Measurements from ENCODE around the gene FBN1. TPM values are rescaled to one million over a fixed set of nuclear protein-coding genes. Genes with fewer than 3 reads are reported as not detected.

The FBN1 gene
- total and polyA plus RNA-seq, 7 donors: 1.2 to 173 (median 57.0) TPM

DNA sequence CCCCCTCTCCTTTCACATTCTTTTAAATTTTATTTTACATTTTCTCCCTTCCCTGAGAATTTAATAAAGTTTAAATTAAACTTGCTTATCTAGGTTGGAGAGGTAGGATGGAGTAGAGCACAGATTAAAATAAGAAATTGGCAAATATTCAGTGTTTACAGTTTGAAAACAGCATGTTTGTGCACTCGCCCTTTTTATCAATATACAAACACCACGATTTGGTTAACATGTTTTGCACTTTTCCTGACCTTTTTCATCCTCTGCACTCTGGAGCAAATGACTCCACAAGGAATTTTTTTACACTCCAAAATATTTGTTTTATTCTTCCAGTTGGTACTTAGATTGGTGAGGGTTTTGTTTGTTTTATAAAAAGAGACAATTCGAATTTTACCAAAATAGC is 227.2 kb downstream of the FBN1 start:
- WGBS, 2 donors: 36 to 60% methylated on average over 3 of the region's 3 CpGs
- no peaks in the 10 kb centered on the region for H3K9me3 ChIP-seq
- no peaks in the 10 kb centered on the region for H3K4me1 ChIP-seq
- DNase-seq: no peak
- H3K36me3 ChIP-seq: peaks cover 0 to 36% (median 0%) of the 10 kb centered on the region in 4 donors
- TF ChIP-seq, protein P1, sequence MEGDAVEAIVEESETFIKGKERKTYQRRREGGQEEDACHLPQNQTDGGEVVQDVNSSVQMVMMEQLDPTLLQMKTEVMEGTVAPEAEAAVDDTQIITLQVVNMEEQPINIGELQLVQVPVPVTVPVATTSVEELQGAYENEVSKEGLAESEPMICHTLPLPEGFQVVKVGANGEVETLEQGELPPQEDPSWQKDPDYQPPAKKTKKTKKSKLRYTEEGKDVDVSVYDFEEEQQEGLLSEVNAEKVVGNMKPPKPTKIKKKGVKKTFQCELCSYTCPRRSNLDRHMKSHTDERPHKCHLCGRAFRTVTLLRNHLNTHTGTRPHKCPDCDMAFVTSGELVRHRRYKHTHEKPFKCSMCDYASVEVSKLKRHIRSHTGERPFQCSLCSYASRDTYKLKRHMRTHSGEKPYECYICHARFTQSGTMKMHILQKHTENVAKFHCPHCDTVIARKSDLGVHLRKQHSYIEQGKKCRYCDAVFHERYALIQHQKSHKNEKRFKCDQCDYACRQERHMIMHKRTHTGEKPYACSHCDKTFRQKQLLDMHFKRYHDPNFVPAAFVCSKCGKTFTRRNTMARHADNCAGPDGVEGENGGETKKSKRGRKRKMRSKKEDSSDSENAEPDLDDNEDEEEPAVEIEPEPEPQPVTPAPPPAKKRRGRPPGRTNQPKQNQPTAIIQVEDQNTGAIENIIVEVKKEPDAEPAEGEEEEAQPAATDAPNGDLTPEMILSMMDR (IDR thresholded peaks at IDR 0.05): no peak
- TF ChIP-seq POLR2A (IDR thresholded peaks at IDR 0.05) (no peak), EP300 (IDR thresholded peaks at IDR 0.05) (no peak), POLR2AphosphoS5 (IDR thresholded peaks at IDR 0.05) (no peak)
- intact Hi-C loops (cut with DNase I): loop anchor here (10.0 kb wide), 1 partner anchor 226 kb away; the partner anchor contains the start of gene FBN1
- no peak overlapping the region for H3K4me3 ChIP-seq
- H3K27me3 ChIP-seq: no peaks in the 10 kb centered on the region
- H3K27ac ChIP-seq: no peak overlapping the region

DNA sequence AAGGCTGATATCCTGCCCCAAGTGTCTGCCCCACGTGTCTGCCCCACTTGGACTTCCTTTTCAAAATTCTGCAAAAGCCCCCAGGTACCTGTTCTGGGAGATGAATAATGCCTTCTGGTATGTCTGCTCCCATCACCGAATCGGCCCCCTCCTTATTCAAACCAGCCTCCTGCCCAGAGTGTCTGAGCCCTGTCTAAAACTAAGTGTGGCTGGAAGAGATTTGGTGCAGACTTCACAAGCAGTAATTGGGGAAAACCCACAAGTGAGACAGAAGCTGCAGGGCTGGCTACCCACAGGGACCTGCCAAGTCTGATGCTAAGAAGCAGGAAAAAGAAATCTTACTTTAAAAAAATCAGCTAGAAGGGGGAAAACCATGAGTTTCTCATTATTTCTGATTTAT is 229.2 kb downstream of the FBN1 start:
- Histone ChIP-seq H3K27ac (no peak overlapping the region), H3K36me3 (peaks cover 0 to 36% (median 0%) of the 10 kb centered on the region in 4 donors), H3K4me1 (no peaks in the 10 kb centered on the region), H3K9me3 (no peaks in the 10 kb centered on the region), H3K27me3 (no peaks in the 10 kb centered on the region), H3K4me3 (no peak overlapping the region)
- 81 to 84% methylated on average over 3 of the region's 3 CpGs for WGBS, 2 donors
- intact Hi-C loops (cut with DNase I): loop anchor here (10.0 kb wide), 1 partner anchor 228 kb away; the partner anchor contains the start of gene FBN1
- DNase-seq: no peak
- TF ChIP-seq, protein P1 (IDR thresholded peaks at IDR 0.05): no peak
- TF ChIP-seq POLR2A (IDR thresholded peaks at IDR 0.05): no peak
- TF ChIP-seq EP300 (IDR thresholded peaks at IDR 0.05): no peak
- TF ChIP-seq POLR2AphosphoS5 (IDR thresholded peaks at IDR 0.05): no peak

DNA sequence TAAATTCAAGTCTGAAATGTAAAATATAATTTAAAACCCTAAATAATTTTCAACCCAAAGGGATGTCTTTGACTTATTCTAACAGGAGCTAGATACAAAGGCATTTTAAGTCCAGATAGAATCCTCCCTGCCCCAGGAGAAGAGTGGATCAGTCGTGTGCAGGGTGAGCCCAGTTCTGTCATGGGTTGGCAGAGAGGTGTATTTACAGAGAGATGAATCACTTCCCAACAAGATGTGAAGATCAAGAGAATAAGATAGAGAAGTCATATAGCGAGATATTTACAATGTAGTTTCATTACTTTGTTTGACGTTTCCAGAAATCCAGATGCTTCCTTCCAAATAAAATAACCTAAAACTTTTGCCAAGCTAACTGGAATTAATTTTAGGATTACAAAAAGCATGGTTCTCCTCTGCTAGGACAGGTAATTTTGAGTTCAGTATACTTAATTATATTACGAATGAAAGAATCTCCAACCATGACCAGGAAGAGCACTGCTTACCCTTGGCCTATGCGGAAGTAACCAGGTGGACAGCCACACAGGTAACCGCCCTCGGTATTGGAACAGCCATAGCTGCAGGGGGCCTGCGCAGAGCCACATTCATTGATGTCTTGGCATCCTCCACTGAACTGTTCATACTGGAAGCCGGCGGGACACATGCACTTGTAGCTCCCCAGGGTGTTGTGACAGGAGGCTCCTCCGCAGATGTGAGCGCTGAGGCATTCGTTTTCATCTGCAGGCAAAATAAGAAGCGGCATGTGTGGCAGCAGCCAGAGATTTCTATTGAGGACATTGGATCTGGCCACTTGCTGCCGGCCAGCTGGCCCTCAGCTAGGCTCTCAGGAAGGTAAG is 230.2 kb downstream of the FBN1 start:
- intact Hi-C loops (cut with DNase I): loop anchor here (10.0 kb wide), 1 partner anchor 230 kb away; the partner anchor contains the start of gene FBN1
- DNase-seq: no peak
- TF ChIP-seq EP300 (IDR thresholded peaks at IDR 0.05) (no peak), POLR2A (IDR thresholded peaks at IDR 0.05) (no peak), POLR2AphosphoS5 (IDR thresholded peaks at IDR 0.05) (no peak)
- TF ChIP-seq, protein P1 (IDR thresholded peaks at IDR 0.05): no peak
- Histone ChIP-seq H3K27me3 (no peaks in the 10 kb centered on the region), H3K36me3 (peaks cover 0 to 32% (median 0%) of the 10 kb centered on the region in 4 donors), H3K4me1 (no peaks in the 10 kb centered on the region), H3K4me3 (no peak overlapping the region), H3K9me3 (no peaks in the 10 kb centered on the region), H3K27ac (peak overlapping the region in 2 of 4 donors; percentile 37 to 54)
- WGBS, 2 donors: 87% methylated on average over 15 of the region's 15 CpGs

DNA sequence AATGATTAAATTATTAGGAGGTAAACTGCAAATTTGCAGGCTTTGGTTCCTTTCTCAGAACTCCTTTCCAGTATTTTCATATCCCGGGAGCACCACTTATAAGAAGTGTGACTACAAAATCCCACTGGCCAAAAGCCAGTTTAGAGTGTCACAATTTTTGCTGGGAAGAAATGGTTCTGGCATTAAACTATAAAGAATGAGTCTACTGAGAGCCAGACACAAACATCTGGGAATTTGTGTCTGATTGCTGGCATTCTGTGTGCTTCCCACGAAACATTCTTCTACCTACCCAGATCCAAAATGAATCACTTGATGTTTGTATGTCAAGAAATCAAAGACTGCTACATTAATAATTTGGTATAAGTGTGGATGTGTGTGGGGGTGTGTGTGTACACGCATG is 231.5 kb downstream of the FBN1 start:
- H3K9me3 ChIP-seq: no peaks in the 10 kb centered on the region
- no peak overlapping the region for H3K4me3 ChIP-seq
- no peaks in the 10 kb centered on the region for H3K27me3 ChIP-seq
- intact Hi-C loops (cut with DNase I): loop anchor here (10.0 kb wide), 1 partner anchor 231 kb away; the partner anchor contains the start of gene FBN1
- peaks cover 0 to 25% (median 0%) of the 10 kb centered on the region in 4 donors for H3K36me3 ChIP-seq
- peak overlapping the region in 3 of 4 donors; percentile 49 to 66 (median 55) for H3K27ac ChIP-seq
- DNase-seq: peak; percentile 79
- peaks cover 0 to 1% (median 0%) of the 10 kb centered on the region in 4 donors for H3K4me1 ChIP-seq
- 86 to 87% methylated on average over 3 of the region's 3 CpGs for WGBS, 2 donors
- TF ChIP-seq POLR2AphosphoS5 (IDR thresholded peaks at IDR 0.05): peak in 3 of 4 donors; percentile 11 to 41 (median 32)
- no peak for TF ChIP-seq EP300 (IDR thresholded peaks at IDR 0.05)

DNA sequence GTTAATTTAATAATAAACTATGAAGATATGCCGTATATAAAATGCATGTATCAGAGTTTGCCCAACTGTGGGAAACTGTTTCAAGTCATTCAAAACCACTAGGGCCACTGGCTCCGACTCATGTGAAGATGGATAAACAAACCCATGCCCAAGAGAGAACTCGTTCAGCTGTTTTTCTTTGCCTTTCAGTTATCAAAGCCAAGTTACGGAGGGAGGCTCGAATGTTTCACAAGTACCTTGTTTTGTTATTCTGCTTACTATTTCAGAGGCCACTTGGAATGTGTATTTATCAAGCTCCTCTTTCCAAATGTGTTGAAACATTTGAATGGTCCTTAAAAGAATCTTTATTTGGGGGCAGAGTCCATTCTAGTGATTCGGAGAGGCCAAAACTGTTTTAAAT is 232.2 kb downstream of the FBN1 start:
- WGBS, 2 donors: 75 to 77% methylated on average over 6 of the region's 6 CpGs
- TF ChIP-seq, protein P1 (IDR thresholded peaks at IDR 0.05): no peak
- TF ChIP-seq POLR2AphosphoS5 (IDR thresholded peaks at IDR 0.05): peak in 3 of 4 donors; percentile 20 to 32 (median 28)

More for the DNA sequence above, 232.2 kb downstream of the FBN1 start:
- DNase-seq: no peak
- H3K4me1 ChIP-seq: peaks cover 0 to 9% (median 0%) of the 10 kb centered on the region in 4 donors
- peaks cover 0 to 18% (median 0%) of the 10 kb centered on the region in 4 donors for H3K36me3 ChIP-seq
- no peaks in the 10 kb centered on the region for H3K27me3 ChIP-seq
- intact Hi-C loops (cut with DNase I): loop anchor here (10.0 kb wide), 1 partner anchor 231 kb away; the partner anchor contains the start of gene FBN1
- no peak overlapping the region for H3K4me3 ChIP-seq
- no peaks in the 10 kb centered on the region for H3K9me3 ChIP-seq
- H3K27ac ChIP-seq: peak overlapping the region in 3 of 4 donors; percentile 40 to 66 (median 55)

Measured in sigmoid colon (tissue), 7 donors.